GM12878 (cell line): ENCODE measurements around the gene EHD1. TPM values are rescaled to one million over a fixed set of nuclear protein-coding genes. Genes with fewer than 3 reads are reported as not detected.

Source experiments
- ATF3 ChIP-seq: IDR thresholded peaks from 2 replicates; pipeline ENCODE4 v1.6.1; 2011; ENCODE audit warnings: low read depth, mild to moderate bottlenecking, low read length, moderate library complexity, borderline replicate concordance; ENCODE audit errors: extremely low read depth
- BCLAF1 ChIP-seq: fragments of 450-650 bp; IDR thresholded peaks from 2 replicates; pipeline ENCODE4 v1.6.1; 2017; ENCODE audit warnings: antibody characterized with exemption, mild to moderate bottlenecking, moderate library complexity
- CHD1 ChIP-seq: IDR thresholded peaks from 2 replicates; pipeline ENCODE4 v1.6.1; 2012; ENCODE audit warnings: low read depth, low read length, improper control_type of control experiment
- CHD4 ChIP-seq: fragments of 200-600 bp; sonication (generic); IDR thresholded peaks from 2 replicates; pipeline ENCODE4 v1.6.1; 2016; ENCODE audit warnings: mild to moderate bottlenecking
- CREB1 ChIP-seq: IDR thresholded peaks from 2 replicates; pipeline ENCODE4 v1.6.1; 2012; ENCODE audit warnings: low read depth, mild to moderate bottlenecking, inconsistent platforms
- E2F4 ChIP-seq: IDR thresholded peaks from 2 replicates; pipeline ENCODE4 v1.6.1; 2012; ENCODE audit warnings: low read depth, low read length, improper control_type of control experiment
- EP300 ChIP-seq, 2 experiments: fragments of 150-350 bp in 1 of 2; IDR thresholded peaks; 2 replicates each; pipeline ENCODE4 v1.6.1; 2011 to 2012; ENCODE audit warnings: low read depth in 2 of 2, low read length in 2 of 2, borderline replicate concordance in 1 of 2, improper control_type of control experiment in 1 of 2, inconsistent platforms in 1 of 2; ENCODE audit not compliant: control insufficient read depth in 1 of 2
- FOS ChIP-seq: IDR thresholded peaks from 3 replicates; pipeline ENCODE4 v1.6.1; 2011; ENCODE audit warnings: borderline replicate concordance; ENCODE audit not compliant: insufficient read length; ENCODE audit errors: extremely low read depth
- FOXM1 ChIP-seq: IDR thresholded peaks from 2 replicates; pipeline ENCODE4 v1.6.1; 2012; ENCODE audit warnings: low read depth, mild to moderate bottlenecking, inconsistent platforms, low read length, moderate library complexity
- KAT2A ChIP-seq: conservative IDR thresholded peaks from 2 replicates; pipeline ENCODE4 v1.6.1; 2011; ENCODE audit warnings: low read depth, low read length; ENCODE audit not compliant: control insufficient read depth
- MEF2A ChIP-seq: IDR thresholded peaks from 2 replicates; pipeline ENCODE4 v1.6.1; 2011; ENCODE audit warnings: low read depth, mild to moderate bottlenecking, low read length, moderate library complexity; ENCODE audit not compliant: insufficient read depth
- POU2F2 ChIP-seq: IDR thresholded peaks from 3 replicates; pipeline ENCODE4 v1.6.1; 2011; ENCODE audit warnings: low read depth, mild to moderate bottlenecking, low read length, borderline replicate concordance
- PRDM15 ChIP-seq: fragments of 450-650 bp; formaldehyde crosslinking; IDR thresholded peaks from 2 replicates; pipeline ENCODE4 v1.4.0; 2020; ENCODE audit warnings: mild to moderate bottlenecking, moderate library complexity
- SIN3A ChIP-seq: IDR thresholded peaks from 2 replicates; pipeline ENCODE4 v1.6.1; 2012; ENCODE audit warnings: low read depth, low read length, improper control_type of control experiment
- SIX5 ChIP-seq: IDR thresholded peaks from 2 replicates; pipeline ENCODE4 v1.6.1; 2011; ENCODE audit warnings: mild to moderate bottlenecking, low read depth, low read length, moderate library complexity; ENCODE audit not compliant: severe bottlenecking
- SKIL ChIP-seq: fragments of 450-650 bp; IDR thresholded peaks from 2 replicates; pipeline ENCODE4 v1.6.1; 2017; ENCODE audit warnings: mild to moderate bottlenecking, low read depth, inconsistent platforms; ENCODE audit not compliant: poor library complexity, severe bottlenecking
- SMC3 ChIP-seq: IDR thresholded peaks from 2 replicates; pipeline ENCODE4 v1.6.1; 2011; ENCODE audit warnings: low read length, improper control_type of control experiment, borderline replicate concordance
- ZNF384 ChIP-seq: IDR thresholded peaks from 2 replicates; pipeline ENCODE4 v1.6.1; 2012; ENCODE audit warnings: low read depth, mild to moderate bottlenecking, low read length, improper control_type of control experiment, borderline replicate concordance
- polyA plus RNA-seq, 11 experiments: library from polyadenylated mRNA; depleted of rRNA in 4 of 11; unstranded in 6 of 11; stranded (reverse) in 5 of 11; fragments of >200 nt; fragmentation: Nextera tagmentation in 4 of 11; fragmentation: Illumina TruSeq in 1 of 11; extraction: Ambion mirVana in 4 of 11; extraction: Trizol in 1 of 11; gene quantifications; 1 replicate in 1 of 11; 2 replicates in 10 of 11; pipeline versions ENCODE4 v1.2.1 to v1.2.3, GENCODE V29; 2011 to 2016; ENCODE audit warnings: inconsistent platforms in 2 of 11, missing spikeins in 2 of 11, low read depth in 1 of 11
- total RNA-seq, 4 experiments: library from RNA; depleted of rRNA in 3 of 4; stranded (reverse); fragments of >200 nt in 3 of 4; fragmentation: Illumina TruSeq in 1 of 4; extraction: Trizol in 1 of 4; gene quantifications; 2 replicates each; pipeline versions ENCODE4 v1.2.1 to v1.2.3, GENCODE V29; 2013 to 2021

EHD1 gene
- total and polyA plus RNA-seq, 10 of the 15 experiments (the other 5 are each of a cell fraction or from before 2014, with no cell fraction given): 1.0 to 165 (median 66.5) TPM

GRCh38 chr11:64916775-64917662 lies 38.6 kb upstream of the EHD1 start, which contains the start of gene ATG2A (continued):
- TF ChIP-seq PRDM15: no peak
- no peak for TF ChIP-seq EP300 (IDR thresholded peaks at IDR 0.05; ENCODE audit: borderline replicate concordance in 1 of 2, control insufficient read depth in 1 of 2, low read depth in 2 of 2, low read length in 2 of 2)
- TF ChIP-seq SKIL: no peak
- no peak for TF ChIP-seq MEF2A
- TF ChIP-seq E2F4: no peak
- TF ChIP-seq ATF3: no peak
- TF ChIP-seq FOXM1: no peak
- TF ChIP-seq SMC3: no peak
- TF ChIP-seq FOS: no peak
- peak; percentile 60; the same call in 1 of the 2 replicates for TF ChIP-seq CREB1
- TF ChIP-seq POU2F2: no peak
- peak; percentile 92; the same call in 1 of the 2 replicates for TF ChIP-seq CHD1
- no peak for TF ChIP-seq BCLAF1
- TF ChIP-seq SIN3A: peak; percentile 80
- no peak for TF ChIP-seq CHD4
- no peak for TF ChIP-seq KAT2A
- no peak for TF ChIP-seq ZNF384
- TF ChIP-seq SIX5: peak; percentile 17
